GM19193 (cell line): ENCODE data around the gene PAPSS1.

ENCODE experiments used
- POLR2A ChIP-seq: IDR thresholded peaks from 4 replicates; pipeline ENCODE4 v1.6.1; 2011; ENCODE audit not compliant: insufficient read depth, insufficient read length; ENCODE audit errors: extremely low read depth

The PAPSS1 gene

DNA sequence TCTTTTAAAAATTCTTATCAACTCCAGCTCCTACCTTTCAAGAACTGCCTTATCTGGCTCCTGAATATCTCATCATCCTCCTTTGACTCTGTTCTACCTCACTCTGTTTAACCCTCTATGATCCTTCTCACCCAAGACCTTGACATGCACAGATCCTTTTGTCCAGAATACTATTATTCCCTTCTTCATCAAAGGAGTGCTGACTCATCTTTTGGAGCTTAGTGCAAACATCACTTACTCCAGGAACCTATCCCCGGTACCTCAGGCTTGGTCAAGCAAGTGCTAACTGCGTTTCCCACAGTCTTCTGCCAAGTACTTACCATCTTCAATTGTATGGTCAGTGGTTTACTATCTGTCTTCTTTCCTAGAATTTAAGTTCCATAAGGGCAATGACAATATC lies 96.0 kb downstream of the PAPSS1 start:
- no peak for TF ChIP-seq POLR2A

DNA sequence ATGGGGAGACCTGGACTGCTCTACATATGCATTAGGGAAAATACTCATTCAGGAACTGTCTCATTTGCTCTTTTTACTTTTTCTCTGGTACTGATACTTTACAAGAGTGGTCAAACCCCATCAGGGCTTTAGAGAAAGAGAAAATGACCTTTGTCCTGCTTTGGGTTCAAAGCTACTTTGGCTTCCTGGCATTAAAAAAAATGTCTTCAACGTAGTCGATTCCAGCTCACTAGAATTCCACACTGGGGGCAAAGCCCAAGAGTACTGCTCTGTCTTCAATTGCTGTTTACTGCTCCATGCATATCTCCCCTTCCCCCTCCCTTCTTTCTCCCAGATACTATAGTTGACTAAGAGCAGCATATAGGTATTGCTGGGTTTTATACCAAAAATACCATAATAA lies 98.0 kb downstream of the PAPSS1 start:
- no peak for TF ChIP-seq POLR2A

DNA sequence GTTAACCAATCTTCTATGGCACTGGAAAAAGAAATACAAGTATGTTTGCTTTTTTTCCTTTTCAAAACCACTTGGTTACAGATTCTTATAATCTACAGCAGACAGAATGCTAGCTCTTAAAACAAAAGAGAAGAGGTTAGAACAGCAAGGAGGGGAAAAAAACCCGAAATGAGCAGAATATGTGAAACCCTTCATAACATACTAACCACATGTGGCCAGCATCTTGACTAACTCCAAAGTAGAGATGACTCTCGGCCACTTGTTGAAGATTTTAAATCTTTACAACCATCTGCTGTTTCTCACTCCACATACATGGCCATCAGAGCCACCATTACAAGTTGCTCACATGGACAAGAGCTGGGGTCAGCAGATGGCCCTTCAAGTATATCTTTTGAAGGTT lies 100.3 kb downstream of the PAPSS1 start:
- no peak for TF ChIP-seq POLR2A

DNA sequence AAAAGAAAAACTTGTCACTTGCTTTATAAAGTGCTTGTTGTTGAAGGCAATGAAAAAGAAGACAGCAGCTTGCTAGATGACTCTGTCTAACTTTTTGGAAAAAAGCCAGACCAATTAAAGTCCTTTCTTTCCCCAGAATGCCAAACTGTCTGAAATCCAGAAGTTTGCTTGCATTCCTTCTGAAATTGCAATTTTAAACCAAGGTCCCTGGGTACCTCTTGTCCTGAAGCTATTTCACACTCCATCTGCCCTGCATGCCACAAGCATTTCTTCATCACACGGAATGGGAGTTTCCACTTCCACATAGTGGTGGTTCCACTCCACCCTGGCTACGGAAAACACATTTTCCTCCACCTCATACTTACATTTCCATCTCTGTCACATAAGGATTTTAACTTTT lies 101.0 kb downstream of the PAPSS1 start:
- no peak for TF ChIP-seq POLR2A

DNA sequence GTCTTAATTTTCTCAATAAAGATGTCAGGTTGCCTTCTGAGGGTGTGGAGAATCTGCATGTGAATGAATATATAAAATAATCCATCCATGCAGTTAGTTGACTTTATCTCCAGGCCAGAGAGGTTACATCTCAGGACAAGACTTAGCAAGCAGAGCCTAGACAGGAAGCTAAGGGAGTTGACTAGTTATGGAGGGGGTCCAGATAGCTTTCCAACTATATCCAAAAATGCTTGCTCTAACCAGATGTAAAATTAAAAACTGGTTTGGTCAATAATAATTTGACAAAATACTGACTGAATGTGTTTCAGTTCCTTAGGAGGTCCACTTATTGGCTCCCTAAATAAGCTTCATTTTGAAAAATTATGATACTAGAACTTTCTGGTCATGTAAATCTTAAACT lies 101.4 kb downstream of the PAPSS1 start:
- TF ChIP-seq POLR2A = no peak

DNA sequence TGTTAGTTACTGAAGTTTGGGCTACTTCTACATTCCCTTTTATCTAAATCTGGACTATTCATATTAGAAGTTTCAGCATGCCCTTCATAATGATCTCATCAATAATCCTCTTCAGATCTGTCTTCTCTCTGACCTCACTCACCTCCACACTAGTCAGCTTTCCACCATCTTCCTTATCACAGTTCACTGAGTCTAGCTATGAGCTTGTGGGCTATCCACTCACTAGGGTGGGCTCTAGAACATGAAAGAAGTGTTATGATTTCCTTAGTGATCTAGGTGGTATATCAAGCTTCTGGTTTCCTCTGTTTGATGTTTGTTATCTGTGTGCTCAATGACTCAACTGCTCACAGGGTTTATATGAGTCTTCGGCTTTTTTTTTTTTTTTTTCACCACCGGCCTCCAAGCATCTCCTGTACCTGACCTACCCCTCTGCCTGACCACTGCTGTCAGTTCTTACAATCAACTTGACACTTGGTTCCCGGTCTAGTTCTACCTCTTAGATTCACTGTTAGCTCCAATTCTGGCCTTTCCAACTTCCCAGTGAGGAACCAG lies 103.1 kb downstream of the PAPSS1 start:
- TF ChIP-seq POLR2A = no peak

DNA sequence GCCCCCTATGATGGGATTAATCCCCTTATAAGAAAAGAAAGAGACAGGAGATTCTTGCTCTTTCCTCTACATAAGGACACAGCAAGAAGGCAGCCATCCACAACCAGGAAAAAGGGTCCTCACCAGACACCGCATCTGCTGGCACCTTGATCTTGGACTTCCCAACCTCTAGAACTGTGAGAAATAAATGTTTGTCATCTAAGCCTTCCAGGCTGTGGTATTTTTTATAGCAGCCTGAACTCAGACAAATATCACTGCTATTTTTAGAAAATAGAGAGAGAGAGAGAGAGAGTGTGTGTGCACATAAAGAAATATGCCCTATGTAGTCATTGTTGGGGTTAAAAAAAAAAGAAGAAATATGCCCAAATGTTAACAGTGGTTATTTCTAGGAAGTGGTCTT lies 104.2 kb downstream of the PAPSS1 start:
- TF ChIP-seq POLR2A = no peak

DNA sequence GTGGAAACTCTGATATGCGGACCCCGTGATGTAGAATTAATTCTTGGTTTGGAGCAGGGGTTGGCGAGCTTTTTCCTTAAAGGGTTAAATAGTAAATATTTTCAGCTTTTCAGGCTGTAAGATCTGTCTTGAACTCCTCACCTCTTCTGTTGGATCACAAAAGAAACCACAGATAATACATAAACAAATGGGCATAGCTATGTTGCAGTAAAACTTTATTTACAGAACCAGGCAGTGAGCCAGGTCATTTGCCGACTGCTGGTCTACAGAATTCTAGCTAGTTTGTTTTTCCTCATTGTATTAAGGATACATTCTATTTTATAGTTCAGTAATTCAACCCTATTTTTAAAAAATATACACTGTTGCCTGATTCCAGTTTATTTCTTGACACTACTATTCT lies 116.6 kb downstream of the PAPSS1 start:
- no peak for TF ChIP-seq POLR2A

DNA sequence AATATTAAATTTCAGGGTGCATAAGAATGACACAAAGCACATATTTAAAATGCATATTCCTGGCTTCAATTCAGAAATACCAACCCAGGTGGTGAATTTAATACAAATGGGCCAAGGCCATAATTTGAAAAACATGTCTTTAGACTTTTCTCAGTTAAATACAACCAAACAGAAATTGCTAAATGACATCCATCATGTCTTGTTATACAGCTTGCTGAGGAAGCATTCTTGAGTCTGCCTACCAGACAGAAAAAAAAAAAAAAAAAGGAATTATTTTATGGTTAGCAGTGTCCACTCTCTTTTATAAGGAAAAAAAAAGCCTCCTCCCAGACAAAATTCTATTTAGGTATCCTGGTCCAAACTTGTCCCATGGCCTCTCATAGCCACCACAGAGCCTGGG lies 119.1 kb downstream of the PAPSS1 start:
- no peak for TF ChIP-seq POLR2A

DNA sequence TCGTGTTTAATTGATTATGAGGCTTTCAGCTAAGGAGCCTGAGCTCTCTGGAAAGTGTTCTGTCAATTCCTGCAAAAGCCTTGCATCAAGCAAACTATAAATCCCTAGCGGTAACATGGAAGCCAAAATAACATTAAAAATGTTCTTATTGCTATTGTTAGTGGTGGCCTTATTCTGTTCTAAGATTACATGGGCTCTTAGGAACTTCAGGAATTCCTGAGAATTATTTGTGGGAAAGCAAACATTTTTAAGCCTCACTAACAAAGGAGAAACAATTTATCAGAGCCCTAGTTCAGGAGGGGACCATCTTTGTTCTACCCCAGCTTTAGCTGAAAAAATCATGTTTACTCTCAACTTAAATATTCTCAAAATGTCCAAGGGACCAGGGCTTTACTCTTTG lies 119.6 kb downstream of the PAPSS1 start:
- TF ChIP-seq POLR2A = no peak

DNA sequence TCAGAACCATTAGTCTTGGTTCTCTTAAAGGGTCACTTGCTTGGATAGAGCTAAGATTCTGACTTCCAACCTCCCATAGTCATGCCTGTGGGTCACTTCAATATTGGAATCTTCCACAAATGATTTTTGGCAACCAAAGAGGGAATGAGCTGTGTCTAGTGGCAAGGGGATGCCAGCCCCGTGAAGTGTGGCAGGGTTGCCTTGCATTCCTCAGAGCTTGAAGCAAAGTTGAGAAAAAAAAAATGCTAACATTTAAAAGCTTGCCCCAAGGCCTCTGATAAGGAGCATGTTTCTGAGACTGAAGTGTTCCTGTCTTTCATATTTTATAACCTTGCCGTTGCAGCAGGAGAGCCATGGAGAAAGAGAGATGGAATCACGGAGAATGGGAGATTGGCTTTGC lies 120.2 kb downstream of the PAPSS1 start:
- TF ChIP-seq POLR2A = no peak

DNA sequence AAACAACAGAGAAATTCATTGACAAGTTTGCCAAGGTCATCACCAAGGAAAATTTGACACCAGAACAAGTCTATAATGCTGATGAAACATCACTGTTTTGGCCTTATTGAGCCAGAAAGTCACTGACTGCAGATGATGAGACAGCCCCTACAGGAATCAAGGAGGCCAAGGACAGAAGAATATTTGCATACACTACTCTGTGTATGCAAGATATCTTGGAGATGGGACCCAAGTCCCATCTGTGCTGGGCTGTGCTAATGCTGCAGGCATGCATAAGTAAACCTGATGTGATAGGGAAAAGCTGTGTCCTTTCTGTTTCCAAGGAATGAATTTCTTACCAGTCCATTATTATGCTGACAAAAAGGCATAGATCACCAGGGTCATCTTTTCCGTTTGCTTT lies 126.8 kb downstream of the PAPSS1 start:
- TF ChIP-seq POLR2A = no peak

DNA sequence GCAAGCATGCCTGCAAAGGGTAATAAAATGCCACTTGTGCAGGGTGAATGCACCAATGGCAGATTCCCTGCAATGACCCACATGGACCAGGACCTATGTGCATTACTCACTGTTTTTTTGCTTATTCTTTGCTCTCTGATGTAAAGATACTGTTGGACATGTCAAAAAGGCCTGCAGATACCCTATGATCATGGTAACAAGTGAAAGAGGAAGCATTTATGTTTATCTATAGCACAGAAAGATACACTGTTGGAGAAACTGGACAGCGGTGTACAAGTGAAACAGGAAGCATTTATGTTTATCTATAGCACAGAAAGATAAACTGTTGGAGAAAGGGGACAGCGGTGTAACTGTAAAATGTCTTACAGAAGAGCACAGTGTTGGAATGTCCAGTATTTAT lies 127.5 kb downstream of the PAPSS1 start:
- TF ChIP-seq POLR2A = no peak

DNA sequence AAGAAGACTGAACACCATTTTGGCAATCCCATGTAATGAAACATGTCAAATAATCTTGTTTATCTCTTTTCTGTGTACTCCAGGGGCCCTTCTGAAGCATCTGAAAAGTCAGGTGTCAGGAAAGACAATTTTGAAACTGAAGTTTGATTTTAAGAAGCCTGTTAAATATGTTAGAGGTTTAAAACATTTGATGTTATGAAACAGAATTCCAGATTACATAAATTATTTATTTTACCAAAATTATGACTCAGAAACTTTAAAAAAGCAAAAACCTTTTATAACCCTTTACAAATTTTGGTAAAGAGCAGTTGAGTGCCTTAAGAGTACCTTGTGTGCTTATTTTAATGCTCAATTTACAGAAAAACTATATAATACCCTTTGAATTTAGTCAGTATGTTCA lies 130.8 kb downstream of the PAPSS1 start:
- no peak for TF ChIP-seq POLR2A

DNA sequence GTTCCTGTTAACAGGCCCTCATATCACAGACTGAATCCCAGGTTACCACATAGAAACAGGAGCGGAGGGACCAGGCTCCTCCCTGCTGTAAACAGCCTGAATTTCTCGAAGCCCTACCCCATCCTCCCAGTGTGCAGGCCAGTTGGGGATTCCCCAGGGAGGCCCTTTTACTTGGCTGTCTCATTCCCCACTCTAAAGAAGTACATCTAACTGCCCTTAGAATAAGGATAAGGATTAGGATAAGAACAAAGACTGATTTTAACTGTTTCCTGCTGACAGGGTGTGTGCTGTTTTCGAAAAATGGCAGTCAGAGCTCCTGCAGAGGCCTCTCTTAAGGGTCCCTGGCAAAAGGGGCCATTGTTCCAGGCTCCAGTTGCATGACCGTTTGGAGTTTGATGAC lies 133.7 kb downstream of the PAPSS1 start:
- TF ChIP-seq POLR2A = no peak

DNA sequence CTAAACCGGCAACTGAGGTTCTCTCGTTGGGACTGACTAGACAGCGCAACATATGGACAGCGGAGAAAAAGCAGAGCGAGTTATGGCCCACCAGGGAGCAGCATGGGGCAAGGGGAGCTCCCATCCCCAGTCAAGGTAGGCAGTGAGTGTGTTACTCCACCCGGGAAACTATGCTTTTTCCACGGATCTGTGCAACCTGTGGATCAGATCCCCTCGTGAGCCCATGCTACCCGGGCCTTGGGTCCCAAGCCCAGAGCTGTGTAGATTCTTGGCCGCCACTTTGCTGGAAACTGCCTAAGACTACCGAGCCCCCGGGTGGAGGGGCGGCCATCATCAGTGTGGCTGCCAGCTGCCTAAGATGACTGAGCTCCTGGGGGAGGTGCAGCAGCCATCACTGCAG lies 140.9 kb downstream of the PAPSS1 start:
- TF ChIP-seq POLR2A = no peak

DNA sequence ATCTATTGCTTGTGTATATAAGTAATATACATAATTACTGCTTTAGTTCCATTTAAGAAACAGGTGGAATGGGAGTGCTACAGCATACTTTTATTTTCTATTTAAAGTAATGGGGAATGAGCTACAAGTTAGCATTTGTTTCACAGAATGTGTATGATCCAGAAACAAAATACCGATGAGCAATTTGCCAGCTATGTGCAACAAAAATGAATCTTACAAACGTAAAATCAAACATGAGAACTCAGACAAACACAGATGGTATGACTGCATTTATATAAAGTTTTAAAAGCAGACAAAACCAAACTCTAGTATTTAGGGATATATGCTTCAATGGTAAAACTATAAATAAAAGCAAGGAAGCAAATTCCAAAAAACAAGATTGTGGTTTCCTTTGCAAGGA lies 141.7 kb downstream of the PAPSS1 start:
- no peak for TF ChIP-seq POLR2A
